D721Med (cell line): Measurements from ENCODE around the gene DMBX1.
A peak's percentile ranks its signal among the peaks of the same experiment; 100 is the strongest.

Source experiments
- DNase-seq: peaks from one replicate; pipeline ENCODE4 v3.0.0; 2011; ENCODE audit warnings: low spot score; ENCODE audit not compliant: insufficient read length
- FAIRE-seq: peaks from 2 replicates; lab custom pipeline; 2011; peaks lifted over from hg19 to GRCh38; lab: Jason Lieb, UNC
- CTCF ChIP-seq: IDR thresholded peaks from 2 replicates; pipeline ENCODE4 v1.5.1; 2012; ENCODE audit warnings: mild to moderate bottlenecking, control low read depth; ENCODE audit not compliant: insufficient read depth; ENCODE audit errors: missing control alignments

DMBX1 gene

GRCh38 chr1:46476673-46477072 lies 13.0 kb upstream of the DMBX1 start:
- DNase-seq (no peak), FAIRE-seq (no peak)
- no peak for TF ChIP-seq CTCF

GRCh38 chr1:46477153-46477929 lies 12.3 kb upstream of the DMBX1 start:
- TF ChIP-seq CTCF = peak; percentile 74
- DNase-seq (peak; percentile 92), FAIRE-seq (no peak)

- FAIRE-seq (no peak), DNase-seq (no peak)
- TF ChIP-seq CTCF = no peak
Measured at GRCh38 chr1:46478721-46479485, 10.7 kb upstream of the DMBX1 start.

- FAIRE-seq = no peak
- DNase-seq = no peak
- no peak for TF ChIP-seq CTCF
Measured at GRCh38 chr1:46479744-46480350, 9.8 kb upstream of the DMBX1 start.

- no peak for TF ChIP-seq CTCF
- DNase-seq (no peak), FAIRE-seq (no peak)
Measured at GRCh38 chr1:46480959-46481646, 8.5 kb upstream of the DMBX1 start.

- DNase-seq (no peak), FAIRE-seq (no peak)
- no peak for TF ChIP-seq CTCF
Measured at GRCh38 chr1:46481961-46482360, 7.7 kb upstream of the DMBX1 start.
